ENCODE measurements around the gene UQCRQ. TPM values are rescaled to one million over a fixed set of nuclear protein-coding genes. Genes with fewer than 3 reads are reported as not detected.

The UQCRQ gene
- total RNA-seq, result 100 to 1,000 TPM; 652 to 654 TPM

DNA sequence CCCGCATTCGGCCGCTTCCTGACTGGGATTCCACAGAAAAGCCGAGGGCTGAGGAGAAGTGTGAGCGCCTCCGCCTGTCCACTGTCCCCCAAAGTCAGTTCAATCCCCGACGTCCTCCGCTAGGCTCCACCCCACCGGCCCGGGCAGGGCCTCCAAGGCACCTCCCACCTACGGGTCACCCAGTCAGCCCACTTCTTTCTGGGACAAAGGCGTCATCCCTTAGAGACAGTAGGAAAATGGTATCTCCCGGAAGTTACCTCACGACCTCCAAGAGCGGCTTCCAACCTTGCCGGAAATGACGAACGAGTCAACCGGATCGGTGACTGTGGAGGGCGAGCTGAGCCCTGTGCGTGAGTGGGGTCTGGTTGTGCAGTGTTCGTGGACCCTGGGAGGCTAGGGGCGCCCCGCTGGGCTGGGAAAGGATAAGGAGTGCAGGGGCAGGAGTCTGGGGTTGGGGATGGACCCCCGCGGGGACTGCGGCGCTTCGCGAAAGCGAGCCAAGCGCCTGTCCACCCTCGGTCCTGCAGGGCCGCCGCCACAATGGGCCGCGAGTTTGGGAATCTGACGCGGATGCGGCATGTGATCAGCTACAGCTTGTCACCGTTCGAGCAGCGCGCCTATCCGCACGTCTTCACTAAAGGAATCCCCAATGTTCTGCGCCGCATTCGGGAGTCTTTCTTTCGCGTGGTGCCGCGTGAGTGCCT lies at the start of gene UQCRQ, which contains the start of gene GDF9:
UQCRQ (plus strand) TSS at position 301 of the 704 bp plus-strand sequence; CDS start at position 541, 240 bp downstream.
GDF9 (minus strand) TSS at position 128 of the 704 bp plus-strand sequence. CDS start 1,936 bp downstream, outside the sequence.
- H3K4me3 Mint-ChIP-seq, result peak within 1 kb of the TSS; percentile 98
- peak within 1 kb of the TSS; percentile 99 for H3K27ac Mint-ChIP-seq
- peak; percentile 92 for DNase-seq
- H3K36me3 Mint-ChIP-seq, result peaks cover 35% of the 10 kb centered on the region
- H3K27me3 Mint-ChIP-seq, result no peaks in the 10 kb centered on the region
- peaks cover 41% of the 10 kb centered on the region for H3K4me1 Mint-ChIP-seq
- H3K9me3 Mint-ChIP-seq, result no peaks in the 10 kb centered on the region

DNA sequence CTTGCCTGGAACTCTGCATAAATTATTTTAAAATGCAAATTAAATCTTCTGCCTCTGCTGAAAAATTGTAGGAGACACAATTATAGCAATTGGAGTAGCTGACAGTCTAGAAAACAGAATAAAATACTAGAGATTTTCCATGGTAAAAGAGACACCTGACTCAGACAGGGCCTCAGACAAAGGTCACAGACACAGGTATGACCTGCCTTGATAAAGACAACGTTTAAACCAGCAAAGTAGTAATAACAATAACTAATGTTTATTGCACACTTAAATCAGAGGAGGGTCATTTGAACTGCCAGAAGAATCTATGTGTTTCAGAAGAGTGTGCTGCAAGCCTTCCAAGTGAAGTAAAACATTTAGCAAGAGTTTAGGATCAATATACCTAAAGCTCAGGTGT lies 49.4 kb upstream of the UQCRQ start:
- Mint-ChIP-seq H3K27me3 (peaks cover 40% of the 10 kb centered on the region), H3K9me3 (no peaks in the 10 kb centered on the region), H3K27ac (no peak overlapping the region), H3K4me1 (peaks cover 21% of the 10 kb centered on the region), H3K36me3 (no peaks in the 10 kb centered on the region), H3K4me3 (no peak overlapping the region)
- DNase-seq, result no peak

DNA sequence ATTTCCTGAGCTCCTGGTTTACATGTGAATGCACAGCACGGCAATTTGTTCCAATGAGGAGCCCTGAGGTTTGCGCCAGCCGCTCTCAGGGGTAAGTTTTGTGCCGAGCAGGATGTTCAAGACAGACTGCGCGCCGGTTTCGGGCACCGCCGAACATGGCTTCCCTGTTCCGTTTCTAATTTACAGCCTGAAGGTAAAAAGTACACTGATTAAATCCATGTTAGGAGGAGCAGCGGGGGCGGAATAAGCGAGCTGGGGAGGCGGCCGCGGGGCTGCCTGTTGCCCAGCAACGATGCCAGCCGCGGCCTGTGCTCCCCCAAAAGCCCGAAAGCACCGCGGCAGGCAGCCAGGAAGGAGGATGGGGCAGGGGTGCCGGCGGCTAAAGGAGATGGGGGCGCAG lies 47.0 kb upstream of the UQCRQ start:
- DNase-seq, result no peak
- Mint-ChIP-seq H3K27ac (no peak overlapping the region), H3K9me3 (no peaks in the 10 kb centered on the region), H3K4me3 (peak overlapping the region; percentile 72), H3K36me3 (no peaks in the 10 kb centered on the region), H3K27me3 (peaks cover 44% of the 10 kb centered on the region), H3K4me1 (peaks cover 14% of the 10 kb centered on the region)

DNA sequence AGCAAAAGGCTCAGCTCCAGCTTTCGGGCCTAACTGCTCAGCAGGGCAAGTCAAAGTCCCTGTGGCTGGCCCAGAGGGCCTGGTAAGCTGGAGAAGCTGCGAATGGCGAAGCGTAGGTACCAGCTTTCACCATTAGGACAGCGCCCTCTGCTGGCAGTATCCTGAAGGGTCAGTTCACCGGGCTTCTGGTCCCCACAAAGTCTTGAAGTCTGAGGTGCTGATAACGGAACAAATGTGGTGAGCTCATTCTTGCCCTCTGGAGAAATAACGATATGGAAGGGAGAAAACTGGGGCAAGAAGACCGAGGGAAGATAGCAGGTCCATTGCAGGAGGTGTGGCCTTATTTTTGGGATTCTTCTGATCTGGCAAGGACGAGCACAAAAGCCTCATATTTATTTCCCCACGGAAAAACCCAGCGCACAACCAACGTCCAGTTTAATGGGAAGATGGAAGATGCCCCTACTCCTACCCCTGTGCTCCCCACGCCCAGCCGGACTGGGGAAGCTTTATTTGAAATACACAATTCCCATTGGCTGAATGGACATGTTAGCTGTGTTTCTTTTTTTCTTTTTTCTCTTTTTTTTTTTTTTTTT lies 46.2 kb upstream of the UQCRQ start:
- DNase-seq, result peak; percentile 85
- no peaks in the 10 kb centered on the region for H3K36me3 Mint-ChIP-seq
- H3K27me3 Mint-ChIP-seq, result peaks cover 48% of the 10 kb centered on the region
- H3K4me1 Mint-ChIP-seq, result peaks cover 14% of the 10 kb centered on the region
- H3K9me3 Mint-ChIP-seq, result no peaks in the 10 kb centered on the region
- H3K4me3 Mint-ChIP-seq, result peak overlapping the region; percentile 38
- H3K27ac Mint-ChIP-seq, result no peak overlapping the region

DNA sequence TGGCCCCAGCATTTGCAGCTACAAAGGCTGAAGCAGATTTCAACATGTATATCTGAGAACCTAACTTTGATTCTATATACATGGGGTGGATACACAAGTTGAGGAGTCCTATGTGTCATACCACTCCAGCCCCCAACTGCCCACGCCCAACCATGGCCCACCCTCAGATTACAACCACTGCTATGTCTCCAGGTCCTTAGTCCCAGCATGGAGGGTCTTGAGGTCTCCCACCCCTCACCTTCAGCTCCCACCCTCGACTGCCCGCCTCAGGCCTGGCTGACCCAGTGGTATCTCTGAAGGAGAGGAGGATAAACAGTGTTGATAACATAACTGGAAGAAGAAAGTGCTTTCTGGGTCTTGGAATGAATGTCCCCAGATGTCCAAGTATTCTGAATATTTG lies 45.1 kb upstream of the UQCRQ start:
- no peak overlapping the region for H3K27ac Mint-ChIP-seq
- H3K4me3 Mint-ChIP-seq, result no peak overlapping the region
- no peak for DNase-seq
- H3K4me1 Mint-ChIP-seq, result peaks cover 14% of the 10 kb centered on the region
- no peaks in the 10 kb centered on the region for H3K9me3 Mint-ChIP-seq
- H3K27me3 Mint-ChIP-seq, result peaks cover 52% of the 10 kb centered on the region
- H3K36me3 Mint-ChIP-seq, result no peaks in the 10 kb centered on the region

DNA sequence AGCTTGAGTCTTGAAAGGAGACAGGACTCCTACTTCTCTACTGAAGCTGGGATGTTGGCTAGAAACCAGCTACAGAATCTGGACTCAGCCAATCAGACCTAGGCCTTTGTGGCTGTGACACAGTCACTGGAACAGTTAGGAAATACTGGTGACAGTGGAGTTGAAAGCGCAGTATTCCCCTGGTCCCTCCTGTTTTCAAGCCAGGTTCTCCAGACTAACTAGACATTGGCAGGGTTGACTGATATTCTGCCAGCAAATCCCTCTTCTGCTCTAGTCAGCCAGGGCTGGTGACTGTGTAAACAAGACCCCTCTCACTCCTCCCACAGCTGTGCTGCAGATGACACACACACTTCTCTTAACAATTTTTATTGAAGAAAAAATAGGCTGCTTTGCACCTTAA lies 44.7 kb upstream of the UQCRQ start:
- Mint-ChIP-seq H3K36me3 (no peaks in the 10 kb centered on the region), H3K27me3 (peaks cover 56% of the 10 kb centered on the region), H3K27ac (no peak overlapping the region), H3K9me3 (no peaks in the 10 kb centered on the region), H3K4me3 (no peak overlapping the region), H3K4me1 (peaks cover 14% of the 10 kb centered on the region)
- no peak for DNase-seq

DNA sequence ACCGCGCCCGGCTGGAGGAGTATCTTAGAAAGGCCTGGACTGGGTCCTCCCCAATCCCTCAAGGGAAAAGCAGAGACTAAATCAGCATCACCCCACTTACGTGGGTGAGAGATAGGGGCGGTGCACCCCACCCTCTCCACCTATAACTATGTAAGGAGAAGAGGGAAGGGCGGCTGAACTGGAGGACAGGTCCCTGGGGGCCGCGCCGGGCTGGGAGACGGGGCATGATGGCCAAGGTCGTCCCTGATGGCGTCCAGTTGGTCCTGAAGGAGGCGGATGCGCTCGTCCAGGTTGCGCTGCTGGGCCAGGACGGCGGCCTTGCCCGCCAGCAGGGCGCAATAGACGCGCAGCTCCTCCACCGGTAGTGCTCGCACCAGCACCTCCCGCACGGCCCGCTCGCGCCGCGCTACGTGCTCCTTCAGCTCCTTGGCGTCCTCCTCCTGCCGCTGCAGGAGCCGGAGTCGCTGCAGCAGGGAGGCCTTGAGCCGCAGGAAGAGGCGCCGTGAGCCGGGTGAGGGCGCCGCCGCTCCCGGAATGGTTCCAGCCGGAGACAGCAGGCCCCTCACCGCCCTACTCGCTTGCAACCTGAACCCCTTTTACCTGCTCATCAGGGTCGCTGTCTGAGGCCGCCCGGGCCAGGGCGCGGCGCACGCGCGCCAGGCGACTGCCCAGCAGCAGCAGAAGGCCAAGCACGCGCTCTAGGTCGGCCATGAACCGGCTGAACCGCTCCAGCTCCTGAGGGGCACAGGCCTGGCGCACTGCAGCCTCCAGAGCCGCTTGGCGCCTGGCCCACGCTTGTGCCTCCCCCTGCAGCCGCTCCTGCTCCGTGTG lies 43.6 kb upstream of the UQCRQ start:
- Mint-ChIP-seq H3K36me3 (no peaks in the 10 kb centered on the region), H3K27ac (no peak overlapping the region), H3K27me3 (peaks cover 67% of the 10 kb centered on the region), H3K4me3 (peak overlapping the region; percentile 34), H3K9me3 (no peaks in the 10 kb centered on the region), H3K4me1 (peaks cover 14% of the 10 kb centered on the region)
- peak; percentile 33 for DNase-seq

DNA sequence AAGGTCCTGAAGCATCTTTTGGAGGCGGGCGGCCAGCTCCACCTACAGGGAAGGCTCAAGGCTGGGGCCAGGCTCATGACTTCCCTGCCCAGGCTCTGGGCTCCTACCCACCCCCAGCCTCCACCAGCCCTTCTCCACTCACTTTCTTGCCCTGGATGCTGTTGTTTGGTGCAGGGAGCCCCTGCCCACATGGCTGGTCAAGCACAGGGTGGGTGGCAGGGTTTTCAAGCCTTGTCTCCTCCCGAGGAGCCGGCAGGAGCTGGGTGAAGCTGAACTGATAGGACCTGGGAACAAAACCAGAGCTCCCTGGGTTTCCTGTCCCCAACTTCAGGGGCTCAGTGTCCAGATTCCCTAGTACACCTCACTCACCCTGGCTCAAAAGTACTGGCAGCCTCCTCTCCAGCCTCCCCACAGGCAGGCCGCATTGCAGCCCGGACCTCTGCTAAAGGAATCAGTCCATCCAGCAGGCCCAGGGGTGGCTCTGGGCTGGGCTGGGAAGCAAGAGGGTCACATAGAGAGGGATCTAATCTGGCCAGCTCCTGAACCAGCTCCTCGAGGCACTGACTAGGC lies 42.9 kb upstream of the UQCRQ start:
- H3K4me3 Mint-ChIP-seq, result no peak overlapping the region
- H3K27ac Mint-ChIP-seq, result no peak overlapping the region
- no peaks in the 10 kb centered on the region for H3K36me3 Mint-ChIP-seq
- peaks cover 14% of the 10 kb centered on the region for H3K4me1 Mint-ChIP-seq
- DNase-seq, result no peak
- H3K9me3 Mint-ChIP-seq, result no peaks in the 10 kb centered on the region
- H3K27me3 Mint-ChIP-seq, result peaks cover 72% of the 10 kb centered on the region

DNA sequence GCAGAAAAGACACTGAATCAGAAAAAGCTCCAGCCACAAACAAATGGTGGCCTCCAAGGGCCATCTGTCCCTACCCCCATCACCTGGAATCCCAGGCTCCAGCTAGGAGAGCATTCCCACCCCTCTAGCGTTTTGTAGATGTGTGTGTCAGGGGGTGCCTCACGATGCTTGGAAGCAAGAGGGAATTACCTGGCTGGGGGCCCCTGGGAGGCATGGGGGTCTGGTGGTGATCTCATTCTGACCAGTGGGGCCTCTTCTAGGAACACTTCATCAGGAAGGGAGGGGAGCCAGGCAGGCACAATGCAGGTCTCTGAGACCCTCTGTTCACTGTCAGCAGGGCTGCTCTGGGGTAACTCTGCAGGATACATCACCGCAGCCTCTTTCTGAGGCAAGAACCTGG lies 42.0 kb upstream of the UQCRQ start:
- Mint-ChIP-seq H3K27me3 (peaks cover 72% of the 10 kb centered on the region), H3K4me1 (peaks cover 15% of the 10 kb centered on the region)

DNA sequence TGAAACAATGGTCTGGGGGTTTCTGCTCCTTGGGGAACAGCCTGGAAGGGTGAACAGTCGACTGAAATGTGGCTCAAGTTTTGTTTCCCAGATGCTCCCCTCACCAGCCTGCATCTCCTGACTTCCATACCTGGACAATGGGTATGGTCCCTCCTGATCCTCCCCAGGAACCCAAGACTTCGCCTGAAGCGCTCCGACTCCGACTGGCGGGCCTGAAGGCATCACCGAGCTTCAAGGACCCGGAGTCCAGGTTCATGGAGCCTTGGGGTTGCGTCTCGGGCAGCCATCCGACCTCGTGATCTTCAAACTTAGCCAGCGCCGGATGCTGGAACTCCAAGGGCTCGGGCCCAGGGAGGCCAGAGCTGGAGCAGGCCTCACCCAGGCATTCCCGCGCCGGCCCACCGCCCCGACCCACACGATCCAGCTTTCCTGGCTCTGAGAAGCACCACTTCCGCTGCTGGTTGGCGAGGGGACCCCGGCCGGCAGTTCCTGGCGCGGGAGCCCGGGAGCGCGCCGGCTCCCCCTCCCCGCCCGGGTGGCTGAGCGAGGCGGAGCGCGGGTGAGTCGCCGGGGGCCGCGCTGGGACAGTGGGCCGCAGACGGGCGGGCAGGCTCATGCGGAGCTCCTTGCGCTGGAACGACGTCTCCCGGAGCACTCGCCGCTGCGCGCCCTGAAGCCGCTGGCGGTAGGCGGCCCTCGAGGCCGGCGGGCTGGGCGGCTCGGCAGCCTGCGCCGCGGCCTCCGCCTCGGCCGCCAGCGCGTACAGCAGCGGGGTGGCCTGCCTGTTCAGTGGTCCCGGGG lies 41.2 kb upstream of the UQCRQ start:
- H3K9me3 Mint-ChIP-seq, result no peaks in the 10 kb centered on the region
- H3K4me3 Mint-ChIP-seq, result no peak overlapping the region
- peak; percentile 38 for DNase-seq
- H3K27me3 Mint-ChIP-seq, result peaks cover 74% of the 10 kb centered on the region
- no peak overlapping the region for H3K27ac Mint-ChIP-seq
- H3K36me3 Mint-ChIP-seq, result no peaks in the 10 kb centered on the region
- H3K4me1 Mint-ChIP-seq, result peaks cover 9% of the 10 kb centered on the region

More for the DNA sequence above, 42.0 kb upstream of the UQCRQ start:
- DNase-seq, result no peak
- H3K36me3 Mint-ChIP-seq, result no peaks in the 10 kb centered on the region
- no peak overlapping the region for H3K27ac Mint-ChIP-seq
- no peaks in the 10 kb centered on the region for H3K9me3 Mint-ChIP-seq
- no peak overlapping the region for H3K4me3 Mint-ChIP-seq

DNA sequence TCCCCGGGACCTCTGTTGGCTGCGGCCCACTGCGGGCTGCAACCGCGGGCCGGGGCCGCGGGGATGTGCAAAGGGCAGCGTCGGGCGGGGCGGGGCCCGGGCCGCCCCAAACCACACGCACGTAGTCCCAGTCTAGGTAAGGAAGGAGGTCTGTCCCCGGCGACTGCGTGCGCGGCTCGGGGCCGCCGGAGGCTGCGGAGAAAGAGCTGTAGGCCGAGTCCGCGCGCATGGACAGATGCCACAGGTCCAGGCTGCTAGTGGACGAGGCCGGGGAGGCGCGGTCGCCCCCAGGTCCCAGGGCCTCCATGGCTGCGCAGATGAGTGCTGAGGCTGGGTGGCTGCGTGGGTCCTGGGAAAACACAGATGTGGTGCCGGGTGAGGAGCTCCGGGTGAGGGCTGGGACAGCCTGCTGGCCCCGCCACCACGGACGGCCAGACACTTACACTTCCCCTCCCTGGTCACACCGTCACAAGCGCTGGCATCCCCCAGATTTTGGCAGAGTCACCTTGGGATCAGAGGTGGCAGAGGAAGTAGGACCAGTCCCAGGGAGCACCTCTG lies 40.5 kb upstream of the UQCRQ start:
- H3K9me3 Mint-ChIP-seq, result no peaks in the 10 kb centered on the region
- peak overlapping the region; percentile 34 for H3K4me3 Mint-ChIP-seq
- DNase-seq, result peak; percentile 27
- peaks cover 6% of the 10 kb centered on the region for H3K4me1 Mint-ChIP-seq
- H3K36me3 Mint-ChIP-seq, result no peaks in the 10 kb centered on the region
- peaks cover 73% of the 10 kb centered on the region for H3K27me3 Mint-ChIP-seq
- no peak overlapping the region for H3K27ac Mint-ChIP-seq

DNA sequence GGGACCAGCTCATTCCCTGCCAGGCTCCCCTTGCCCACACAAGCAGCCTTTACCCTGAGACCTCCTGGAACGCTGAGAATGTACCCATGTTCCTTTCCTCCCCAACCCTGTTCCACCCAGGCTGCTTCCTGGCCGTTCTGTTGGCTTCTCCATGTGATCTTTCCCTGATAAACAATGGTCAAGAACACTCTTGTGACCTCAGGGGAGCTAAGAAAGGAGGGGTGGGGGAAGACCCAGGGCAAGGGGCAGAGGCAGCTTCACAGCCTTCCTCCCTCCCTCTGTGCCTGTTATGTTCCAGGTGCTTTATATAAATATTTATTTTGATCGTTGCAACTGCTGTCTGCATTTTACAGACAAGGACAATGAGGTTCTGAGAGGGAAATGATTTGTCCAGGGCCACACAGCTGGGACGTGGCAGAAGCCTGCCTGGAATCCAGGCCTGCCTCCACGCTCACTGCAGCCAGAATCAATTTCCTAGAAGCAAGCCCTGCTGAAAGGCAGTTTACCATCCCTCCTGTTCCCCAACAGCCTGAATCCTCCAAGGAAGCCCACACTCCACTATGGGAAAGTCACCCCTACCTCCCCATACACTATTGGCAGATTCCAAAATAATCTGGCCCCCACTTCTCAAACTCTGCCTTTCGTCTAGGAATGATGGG lies 39.9 kb upstream of the UQCRQ start:
- Mint-ChIP-seq H3K27ac (no peak overlapping the region), H3K36me3 (no peaks in the 10 kb centered on the region), H3K4me3 (no peak overlapping the region), H3K27me3 (peaks cover 77% of the 10 kb centered on the region), H3K4me1 (peaks cover 6% of the 10 kb centered on the region), H3K9me3 (no peaks in the 10 kb centered on the region)
- DNase-seq, result no peak

DNA sequence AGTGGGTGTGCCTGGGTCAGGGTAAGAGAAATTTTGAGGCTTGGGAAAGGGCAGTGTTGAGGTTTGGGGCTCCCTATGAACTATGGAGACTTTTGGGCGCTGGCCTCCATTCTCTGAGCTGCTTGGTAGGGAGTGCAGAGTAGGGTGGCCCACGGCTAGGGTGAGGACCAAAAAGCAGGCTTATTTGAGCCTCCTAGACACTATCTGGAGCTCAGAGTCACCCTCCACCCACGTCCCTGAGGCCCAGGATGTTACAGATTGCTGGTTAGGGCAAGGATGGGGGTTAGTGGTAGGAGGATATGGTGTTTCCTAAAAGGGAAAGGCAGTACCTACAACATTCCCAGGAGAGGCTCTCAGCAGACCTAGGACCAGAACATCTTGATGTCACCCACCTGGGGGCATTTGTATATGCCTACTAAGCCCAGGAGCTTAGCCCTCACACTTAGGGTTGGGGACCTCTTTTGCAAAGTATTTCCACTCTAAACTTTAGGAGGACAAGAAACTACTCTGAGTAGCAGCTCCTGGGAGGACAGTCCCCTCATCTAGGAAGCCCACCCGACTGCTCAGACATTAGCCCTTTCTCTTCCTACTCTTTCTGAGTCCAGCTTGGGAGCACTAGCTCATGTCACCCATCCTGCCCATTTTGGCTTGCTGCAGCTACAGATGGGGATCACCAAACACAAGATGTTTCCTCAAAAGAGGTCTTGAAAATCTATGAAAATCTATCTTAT lies 38.3 kb upstream of the UQCRQ start:
- Mint-ChIP-seq H3K4me1 (peaks cover 6% of the 10 kb centered on the region), H3K27me3 (peaks cover 74% of the 10 kb centered on the region), H3K4me3 (no peak overlapping the region), H3K36me3 (no peaks in the 10 kb centered on the region), H3K9me3 (no peaks in the 10 kb centered on the region), H3K27ac (no peak overlapping the region)
- no peak for DNase-seq

All from activated naive CD8-positive, alpha-beta T cell treated with anti-CD3 and anti-CD28 coated beads for 36 hours (primary cell).